CMK (cell line): ENCODE data around the gene GAPVD1.
A peak's percentile ranks its signal among the peaks of the same experiment; 100 is the strongest.

Experiments used
- DNase-seq: peaks from one replicate; pipeline ENCODE4 v3.0.0-alpha.2; 2010; ENCODE audit warnings: low read depth

The GAPVD1 gene

DNA sequence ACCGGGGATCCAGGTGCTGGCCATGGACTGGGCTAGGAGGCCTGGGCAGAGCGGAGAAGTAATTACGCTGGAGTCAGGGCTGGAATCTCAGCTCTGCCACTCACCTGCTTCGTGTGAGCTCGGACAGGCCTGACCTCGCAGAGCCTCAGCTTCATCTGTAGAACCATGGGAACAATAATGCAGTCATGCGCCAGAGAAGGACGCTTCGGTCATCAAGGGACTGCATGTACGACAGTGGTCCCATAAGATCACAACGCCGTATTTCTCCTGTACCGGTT lies 145.1 kb downstream of the GAPVD1 start:
- DNase-seq, result no peak

GRCh38 chr9:125407432-125407973 lies 145.9 kb downstream of the GAPVD1 start:
- DNase-seq, result no peak

- DNase-seq, result peak; percentile 40
These were observed 146.6 kb downstream of the GAPVD1 start for GRCh38 chr9:125407974-125408900.

- DNase-seq, result no peak
These were observed 147.6 kb downstream of the GAPVD1 start for GRCh38 chr9:125409217-125409636.

GRCh38 chr9:125409637-125410521 lies 148.3 kb downstream of the GAPVD1 start:
- DNase-seq, result peak; percentile 68

DNA sequence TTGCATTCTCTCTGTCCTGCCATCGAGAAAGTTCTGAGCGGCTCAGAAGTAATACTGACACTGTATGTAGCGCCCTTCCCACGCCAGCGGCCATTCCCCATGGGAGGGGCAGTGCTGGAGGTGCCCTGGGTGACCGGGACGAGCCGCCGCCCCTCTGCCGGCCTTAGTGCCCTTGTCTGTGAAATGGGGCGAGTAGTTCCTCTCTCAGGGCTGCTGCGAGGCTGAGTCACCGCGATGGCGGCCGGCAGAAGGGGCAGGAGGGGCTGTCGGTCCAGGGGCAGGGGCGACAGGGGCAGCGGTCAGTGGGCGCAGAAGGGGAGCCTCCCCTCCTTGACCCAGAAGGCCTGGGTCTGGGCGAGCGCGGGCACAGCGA lies 148.9 kb downstream of the GAPVD1 start:
- DNase-seq, result no peak

- no peak for DNase-seq
These were observed 149.6 kb downstream of the GAPVD1 start for GRCh38 chr9:125411171-125411756.

DNA sequence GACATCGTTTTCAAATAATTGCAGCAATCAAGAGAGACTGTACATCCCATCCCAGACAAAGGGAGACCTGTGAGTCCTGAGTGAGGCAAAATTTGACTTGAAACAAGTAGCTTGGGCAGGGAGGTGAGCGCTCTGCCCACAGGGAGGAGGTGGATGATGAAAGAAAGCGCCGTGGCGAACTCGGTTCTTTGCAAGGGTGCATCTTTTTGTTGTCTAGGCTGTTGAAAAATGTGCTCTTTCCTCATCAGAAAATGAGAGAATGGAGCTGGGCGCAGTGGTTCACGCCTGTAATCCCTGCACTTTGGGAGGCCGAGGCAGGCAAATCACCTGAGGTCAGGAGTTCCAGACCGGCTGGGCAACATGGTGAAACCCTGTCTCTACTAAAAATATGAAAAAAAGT lies 150.5 kb downstream of the GAPVD1 start:
- DNase-seq, result no peak

- no peak for DNase-seq
These were observed 152.0 kb downstream of the GAPVD1 start for GRCh38 chr9:125413579-125413978.

- no peak for DNase-seq
These were observed 154.2 kb downstream of the GAPVD1 start for GRCh38 chr9:125415583-125416460.

GRCh38 chr9:125416517-125416916 lies 154.9 kb downstream of the GAPVD1 start:
- DNase-seq, result no peak
